Thoracic aorta (tissue), 2 donors: Measurements from ENCODE around the gene DNM2. TPM values are rescaled to one million over a fixed set of nuclear protein-coding genes. Genes with fewer than 3 reads are reported as not detected.
A peak's percentile ranks its signal among the peaks of the same experiment; 100 is the strongest.
"Not testable (repeated sequence)": the region's sequence is repeated elsewhere in the genome, so short reads cannot be mapped to it uniquely, and the experiment has no call there.

Source experiments
- ATAC-seq: fragments of 150-250 bp; one replicate; pipeline ENCODE4 v1.8.0; 2017; ENCODE audit warnings: low read depth; ENCODE audit not compliant: insufficient number of reproducible peaks, low FRiP score
- DNase-seq: peaks from one replicate; pipeline ENCODE4 v3.0.0-alpha.2; 2020; ENCODE audit warnings: low spot score
- H3K27ac ChIP-seq, 2 donors: fragments of 200-600 bp; sonication (generic); 1 replicate in 1 of 2; 2 replicates in 1 of 2; pipeline ENCODE4 v1.5.1; 2016; ENCODE audit warnings: mild to moderate bottlenecking in 2 of 2, moderate library complexity in 2 of 2
- H3K27me3 ChIP-seq: fragments of 200-600 bp; sonication (generic); replicated peaks from 2 replicates; pipeline ENCODE4 v1.6.0; 2016; ENCODE audit warnings: mild to moderate bottlenecking; ENCODE audit not compliant: insufficient read depth
- H3K36me3 ChIP-seq: fragments of 200-600 bp; sonication (generic); one replicate; pipeline ENCODE4 v1.5.1; 2016
- H3K4me1 ChIP-seq, 2 donors: fragments of 200-600 bp; sonication (generic); 1 replicate in 1 of 2; 2 replicates in 1 of 2; pipeline versions ENCODE4 v1.5.1 to v1.6.0; 2016; ENCODE audit warnings: low read depth in 2 of 2, mild to moderate bottlenecking in 1 of 2; ENCODE audit not compliant: control insufficient read depth in 1 of 2
- H3K4me3 ChIP-seq: fragments of 200-600 bp; sonication (generic); 2 replicates; pipeline ENCODE4 v1.5.1; 2016; ENCODE audit warnings: mild to moderate bottlenecking
- H3K9me3 ChIP-seq: fragments of 200-600 bp; sonication (generic); 2 replicates; pipeline ENCODE4 v1.5.1; 2016
- CTCF ChIP-seq: fragments of 200-600 bp; sonication (generic); IDR thresholded peaks from one replicate; pipeline ENCODE4 v1.5.1; 2019; ENCODE audit warnings: antibody characterized with exemption
- total RNA-seq, 2 donors: library from RNA; depleted of rRNA; stranded (reverse); fragments of >200 nt; gene quantifications; one replicate each; pipeline versions ENCODE4 v1.1.0 to v1.2.3, GENCODE V29; 2016

The DNM2 gene
- total RNA-seq, 2 donors from 2014 or later, result 153 to 195 TPM

GRCh38 chr19:10742476-10742875, 24.6 kb downstream of the DNM2 start:
- no peaks in the 10 kb centered on the region for H3K27me3 ChIP-seq
- DNase-seq, result no peak
- H3K36me3 ChIP-seq, result no peaks in the 10 kb centered on the region
- TF ChIP-seq CTCF, result no peak
- ATAC-seq, result no peak
- no peak overlapping the region for H3K4me3 ChIP-seq
- peaks cover 16 to 50% of the 10 kb centered on the region in 2 donors for H3K4me1 ChIP-seq
- H3K9me3 ChIP-seq, result no peaks in the 10 kb centered on the region
- H3K27ac ChIP-seq, result no peak overlapping the region

GRCh38 chr19:10744253-10744798, 26.4 kb downstream of the DNM2 start:
- Histone ChIP-seq H3K4me3 (no peak overlapping the region), H3K27ac (peak overlapping the region; percentile 74 to 75), H3K9me3 (no peaks in the 10 kb centered on the region), H3K36me3 (no peaks in the 10 kb centered on the region), H3K27me3 (no peaks in the 10 kb centered on the region), H3K4me1 (peaks cover 16 to 50% of the 10 kb centered on the region in 2 donors)
- no peak for ATAC-seq
- no peak for DNase-seq
- no peak for TF ChIP-seq CTCF

- ATAC-seq (no peak), DNase-seq (no peak)
- TF ChIP-seq CTCF, result no peak
- peaks cover 20 to 55% of the 10 kb centered on the region in 2 donors for H3K4me1 ChIP-seq
- peak overlapping the region; percentile 74 to 75 for H3K27ac ChIP-seq
- H3K36me3 ChIP-seq, result no peaks in the 10 kb centered on the region
- no peaks in the 10 kb centered on the region for H3K27me3 ChIP-seq
- no peak overlapping the region for H3K4me3 ChIP-seq
- no peaks in the 10 kb centered on the region for H3K9me3 ChIP-seq
Measured at GRCh38 chr19:10744801-10745293, 27.0 kb downstream of the DNM2 start.

- DNase-seq, H3K9me3 ChIP-seq, ATAC-seq, H3K27me3 ChIP-seq, H3K36me3 ChIP-seq, H3K4me3 ChIP-seq, H3K27ac ChIP-seq: not testable (repeated sequence)
- peaks cover 24 to 71% of the 10 kb centered on the region in 2 donors for H3K4me1 ChIP-seq
Measured at GRCh38 chr19:10746437-10746836, 28.6 kb downstream of the DNM2 start.

- H3K27ac ChIP-seq, result no peak overlapping the region
- no peak for DNase-seq
Measured at GRCh38 chr19:10747271-10747670, 29.4 kb downstream of the DNM2 start.

More at GRCh38 chr19:10747271-10747670, 29.4 kb downstream of the DNM2 start:
- Histone ChIP-seq H3K4me1 (peaks cover 28 to 72% of the 10 kb centered on the region in 2 donors), H3K4me3 (no peak overlapping the region), H3K36me3 (no peaks in the 10 kb centered on the region), H3K27me3 (no peaks in the 10 kb centered on the region), H3K9me3 (no peaks in the 10 kb centered on the region)
- TF ChIP-seq CTCF, result no peak
- ATAC-seq, result no peak
